ENCODE measurements around the gene ENPP1. TPM values are rescaled to one million over a fixed set of nuclear protein-coding genes. Genes with fewer than 3 reads are reported as not detected.

The ENPP1 gene
- total and polyA plus RNA-seq, 2 donors (not counting 1 experiment from before 2014, with no cell fraction given), result 48.6 to 85.4 TPM

DNA sequence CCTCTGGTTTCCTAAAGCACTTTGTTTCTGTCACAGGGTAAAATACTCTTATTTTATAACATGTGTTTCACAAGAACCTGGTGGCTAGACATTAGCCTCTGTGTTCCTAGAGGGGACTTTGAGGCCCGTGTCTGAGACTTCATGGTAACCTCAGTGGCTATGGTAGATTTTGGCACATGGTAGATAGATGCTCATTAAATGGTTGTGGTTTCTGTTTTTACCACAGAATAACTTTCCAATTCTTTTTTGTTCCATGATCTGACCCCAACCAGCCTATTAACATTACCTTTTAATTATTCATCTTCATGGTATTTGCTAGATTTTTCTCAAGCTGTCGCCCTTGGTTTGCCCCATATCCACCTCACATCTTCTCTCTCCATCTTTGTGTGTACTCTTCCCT is 109.0 kb downstream of the ENPP1 start:
- no peak overlapping the region for H2AFZ ChIP-seq (ENCODE audit: low read length)
- H3K79me2 ChIP-seq (ENCODE audit: control insufficient read depth, insufficient read depth, low read length), result no peaks in the 10 kb centered on the region
- no peaks in the 10 kb centered on the region for H3K36me3 ChIP-seq (ENCODE audit: control insufficient read depth, insufficient read depth, low read length)
- no peaks in the 10 kb centered on the region for H4K20me1 ChIP-seq (ENCODE audit: control insufficient read depth, extremely low read depth, insufficient read depth, low read length)
- H3K27ac ChIP-seq (ENCODE audit: insufficient read depth, low read length), result no peak overlapping the region
- no peaks in the 10 kb centered on the region for H3K27me3 ChIP-seq (ENCODE audit: control insufficient read depth, insufficient read depth, low read length)
- DNase-seq (ENCODE audit: low read depth in 2 of 2), result peak in 1 of 2 donors; percentile 73
- TF ChIP-seq, protein P1, sequence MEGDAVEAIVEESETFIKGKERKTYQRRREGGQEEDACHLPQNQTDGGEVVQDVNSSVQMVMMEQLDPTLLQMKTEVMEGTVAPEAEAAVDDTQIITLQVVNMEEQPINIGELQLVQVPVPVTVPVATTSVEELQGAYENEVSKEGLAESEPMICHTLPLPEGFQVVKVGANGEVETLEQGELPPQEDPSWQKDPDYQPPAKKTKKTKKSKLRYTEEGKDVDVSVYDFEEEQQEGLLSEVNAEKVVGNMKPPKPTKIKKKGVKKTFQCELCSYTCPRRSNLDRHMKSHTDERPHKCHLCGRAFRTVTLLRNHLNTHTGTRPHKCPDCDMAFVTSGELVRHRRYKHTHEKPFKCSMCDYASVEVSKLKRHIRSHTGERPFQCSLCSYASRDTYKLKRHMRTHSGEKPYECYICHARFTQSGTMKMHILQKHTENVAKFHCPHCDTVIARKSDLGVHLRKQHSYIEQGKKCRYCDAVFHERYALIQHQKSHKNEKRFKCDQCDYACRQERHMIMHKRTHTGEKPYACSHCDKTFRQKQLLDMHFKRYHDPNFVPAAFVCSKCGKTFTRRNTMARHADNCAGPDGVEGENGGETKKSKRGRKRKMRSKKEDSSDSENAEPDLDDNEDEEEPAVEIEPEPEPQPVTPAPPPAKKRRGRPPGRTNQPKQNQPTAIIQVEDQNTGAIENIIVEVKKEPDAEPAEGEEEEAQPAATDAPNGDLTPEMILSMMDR (conservative IDR thresholded peaks at IDR 0.05 in 1 of 2, IDR thresholded peaks at IDR 0.05 in 1 of 2; ENCODE audit: low read depth in 1 of 2, low read length in 2 of 2), result no peak
- TF ChIP-seq EZH2 (IDR thresholded peaks at IDR 0.05; ENCODE audit: low read length, missing control alignments), result no peak
- H3K4me2 ChIP-seq (ENCODE audit: extremely low read depth, insufficient read depth, low read length), result no peak overlapping the region
- peaks cover under 1% of the 10 kb centered on the region for H3K4me1 ChIP-seq (ENCODE audit: control insufficient read depth, extremely low read depth, insufficient read depth, low read length)
- no peaks in the 10 kb centered on the region for H3K9me3 ChIP-seq (ENCODE audit: control insufficient read depth, insufficient read depth, low read depth, low read length)
- H3K4me3 ChIP-seq (replicated peaks in 1 of 4; ENCODE audit: control extremely low read depth in 1 of 4, insufficient read depth in 1 of 4, low read depth in 3 of 4, low read length in 4 of 4), result no peak overlapping the region
- no peak overlapping the region for H3K9ac ChIP-seq (ENCODE audit: insufficient read depth, low read length)

DNA sequence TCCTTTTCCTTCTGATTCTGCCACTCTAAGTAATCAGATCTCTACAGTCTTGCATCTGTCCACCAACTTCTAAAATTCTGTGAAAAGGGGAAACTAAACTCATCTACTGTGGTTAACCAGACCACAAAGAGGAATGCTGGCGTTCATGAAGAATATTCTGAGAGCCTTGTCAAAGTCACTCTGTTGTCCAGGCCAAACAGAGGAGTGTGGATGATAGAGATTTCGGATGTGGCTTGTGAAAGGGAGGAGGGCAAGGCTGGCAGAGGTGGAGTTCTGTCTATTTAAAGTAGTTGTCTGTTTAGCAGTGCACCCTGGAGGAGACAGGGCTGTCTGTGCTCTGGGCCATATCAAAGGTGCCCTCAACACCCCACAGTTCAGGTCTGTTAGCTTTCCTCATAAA is 109.5 kb downstream of the ENPP1 start:
- no peaks in the 10 kb centered on the region for H3K27me3 ChIP-seq (ENCODE audit: control insufficient read depth, insufficient read depth, low read length)
- H3K4me2 ChIP-seq (ENCODE audit: extremely low read depth, insufficient read depth, low read length), result no peak overlapping the region
- DNase-seq (ENCODE audit: low read depth in 2 of 2), result peak in 1 of 2 donors; percentile 81
- H3K27ac ChIP-seq (ENCODE audit: insufficient read depth, low read length), result no peak overlapping the region
- no peak overlapping the region for H3K9ac ChIP-seq (ENCODE audit: insufficient read depth, low read length)
- no peak overlapping the region for H2AFZ ChIP-seq (ENCODE audit: low read length)
- no peak for TF ChIP-seq EZH2 (IDR thresholded peaks at IDR 0.05; ENCODE audit: low read length, missing control alignments)
- TF ChIP-seq, protein P1 (conservative IDR thresholded peaks at IDR 0.05 in 1 of 2, IDR thresholded peaks at IDR 0.05 in 1 of 2; ENCODE audit: low read depth in 1 of 2, low read length in 2 of 2), result no peak
- no peaks in the 10 kb centered on the region for H3K36me3 ChIP-seq (ENCODE audit: control insufficient read depth, insufficient read depth, low read length)
- no peaks in the 10 kb centered on the region for H3K9me3 ChIP-seq (ENCODE audit: control insufficient read depth, insufficient read depth, low read depth, low read length)
- H3K4me3 ChIP-seq (replicated peaks in 1 of 4; ENCODE audit: control extremely low read depth in 1 of 4, insufficient read depth in 1 of 4, low read depth in 3 of 4, low read length in 4 of 4), result no peak overlapping the region
- no peaks in the 10 kb centered on the region for H4K20me1 ChIP-seq (ENCODE audit: control insufficient read depth, extremely low read depth, insufficient read depth, low read length)
- no peaks in the 10 kb centered on the region for H3K4me1 ChIP-seq (ENCODE audit: control insufficient read depth, extremely low read depth, insufficient read depth, low read length)
- no peaks in the 10 kb centered on the region for H3K79me2 ChIP-seq (ENCODE audit: control insufficient read depth, insufficient read depth, low read length)

DNA sequence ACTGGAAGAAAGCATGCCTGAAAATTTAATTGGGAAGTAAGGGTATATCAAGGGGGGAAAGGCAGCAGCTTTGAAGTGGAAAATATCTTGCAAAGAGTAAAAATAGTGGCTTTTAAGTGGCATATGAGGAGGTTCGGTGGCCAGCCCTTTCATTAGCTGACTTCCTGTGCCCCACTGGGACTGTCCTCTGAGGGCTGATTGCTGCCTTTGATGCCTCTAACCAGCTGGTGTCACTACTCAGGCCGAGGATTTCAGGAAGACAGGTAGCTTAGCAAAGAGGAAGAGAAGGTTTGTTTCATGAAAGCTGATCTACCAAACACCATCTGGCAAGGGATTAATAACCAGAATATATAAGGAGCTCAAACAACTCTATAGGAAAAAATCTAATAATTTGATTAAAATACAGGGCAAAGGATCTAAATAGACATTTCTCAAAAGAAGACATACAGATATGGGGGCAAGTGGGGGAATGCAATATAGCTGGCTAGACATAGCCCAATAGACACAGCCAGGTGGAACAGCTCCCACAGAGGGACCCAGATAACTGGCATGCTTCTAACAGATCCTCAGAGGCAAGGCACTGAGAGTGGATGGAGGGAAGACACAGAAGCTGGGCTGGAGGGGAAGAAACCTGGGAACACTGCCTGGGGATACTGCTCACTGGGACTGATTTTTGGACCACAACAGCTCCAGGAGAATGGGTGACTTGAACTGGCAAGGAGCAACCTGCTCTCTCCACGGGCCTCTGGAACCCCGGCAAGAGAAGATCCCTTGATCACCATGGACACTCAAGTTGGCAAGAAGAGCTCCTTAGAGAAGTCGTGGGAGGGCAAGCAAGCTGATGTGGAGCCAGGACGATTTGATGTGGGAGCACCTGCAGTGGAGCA is 110.2 kb downstream of the ENPP1 start:
- TF ChIP-seq, protein P1 (conservative IDR thresholded peaks at IDR 0.05 in 1 of 2, IDR thresholded peaks at IDR 0.05 in 1 of 2; ENCODE audit: low read depth in 1 of 2, low read length in 2 of 2), result no peak
- no peak for TF ChIP-seq EZH2 (IDR thresholded peaks at IDR 0.05; ENCODE audit: low read length, missing control alignments)
- H2AFZ ChIP-seq (ENCODE audit: low read length), result no peak overlapping the region
- H3K9ac ChIP-seq (ENCODE audit: insufficient read depth, low read length), result no peak overlapping the region
- no peaks in the 10 kb centered on the region for H4K20me1 ChIP-seq (ENCODE audit: control insufficient read depth, extremely low read depth, insufficient read depth, low read length)
- H3K36me3 ChIP-seq (ENCODE audit: control insufficient read depth, insufficient read depth, low read length), result no peaks in the 10 kb centered on the region
- H3K4me2 ChIP-seq (ENCODE audit: extremely low read depth, insufficient read depth, low read length), result no peak overlapping the region
- H3K9me3 ChIP-seq (ENCODE audit: control insufficient read depth, insufficient read depth, low read depth, low read length), result no peaks in the 10 kb centered on the region
- no peak for DNase-seq (ENCODE audit: low read depth in 2 of 2)
- H3K4me3 ChIP-seq (replicated peaks in 1 of 4; ENCODE audit: control extremely low read depth in 1 of 4, insufficient read depth in 1 of 4, low read depth in 3 of 4, low read length in 4 of 4), result no peak overlapping the region
- H3K27ac ChIP-seq (ENCODE audit: insufficient read depth, low read length), result no peak overlapping the region
- H3K4me1 ChIP-seq (ENCODE audit: control insufficient read depth, extremely low read depth, insufficient read depth, low read length), result no peaks in the 10 kb centered on the region
- H3K79me2 ChIP-seq (ENCODE audit: control insufficient read depth, insufficient read depth, low read length), result no peaks in the 10 kb centered on the region
- H3K27me3 ChIP-seq (ENCODE audit: control insufficient read depth, insufficient read depth, low read length), result no peaks in the 10 kb centered on the region
